CD4-positive, alpha-beta T cell treated with Interleukin-15 for 4 hours (primary cell): ENCODE measurements around the gene WBP1L.
"Not testable (repeated sequence)": the region's sequence is repeated elsewhere in the genome, so short reads cannot be mapped to it uniquely, and the experiment has no call there.

ENCODE experiments used
- DNase-seq: peaks from one replicate; pipeline ENCODE4 v3.0.0-alpha.2; 2020; ENCODE audit warnings: low spot score

The WBP1L gene

GRCh38 chr10:102811346-102811745, 67.6 kb downstream of the WBP1L start:
- no peak for DNase-seq

GRCh38 chr10:102812231-102812876, 68.6 kb downstream of the WBP1L start:
- DNase-seq: no peak

- no peak for DNase-seq
These were observed 69.3 kb downstream of the WBP1L start for GRCh38 chr10:102813017-102813541.

GRCh38 chr10:102813734-102814452, 70.1 kb downstream of the WBP1L start:
- DNase-seq: no peak

- DNase-seq: no peak
These were observed 70.7 kb downstream of the WBP1L start for GRCh38 chr10:102814453-102814871.

- DNase-seq: no peak
These were observed 71.3 kb downstream of the WBP1L start for GRCh38 chr10:102814873-102815661.

GRCh38 chr10:102815790-102816549, 72.2 kb downstream of the WBP1L start:
- DNase-seq: no peak

- DNase-seq: no peak
These were observed 73.4 kb downstream of the WBP1L start for GRCh38 chr10:102817175-102817574.

GRCh38 chr10:102819054-102819453, 75.3 kb downstream of the WBP1L start:
- peak; percentile 5 for DNase-seq

GRCh38 chr10:102820008-102820407, 76.3 kb downstream of the WBP1L start:
- DNase-seq: not testable (repeated sequence)

GRCh38 chr10:102822222-102822621, 78.5 kb downstream of the WBP1L start:
- DNase-seq: no peak

GRCh38 chr10:102824664-102825063, 80.9 kb downstream of the WBP1L start:
- DNase-seq: no peak

GRCh38 chr10:102826148-102826796, 82.5 kb downstream of the WBP1L start:
- no peak for DNase-seq

- no peak for DNase-seq
These were observed 83.8 kb downstream of the WBP1L start for GRCh38 chr10:102827597-102827975.

- DNase-seq: no peak
These were observed 87.7 kb downstream of the WBP1L start for GRCh38 chr10:102831322-102832071.

GRCh38 chr10:102832248-102832647, 88.5 kb downstream of the WBP1L start:
- no peak for DNase-seq

GRCh38 chr10:102832987-102833386, 89.2 kb downstream of the WBP1L start:
- DNase-seq: no peak

GRCh38 chr10:102834143-102834542, 90.4 kb downstream of the WBP1L start:
- DNase-seq: no peak

GRCh38 chr10:102835007-102835482, 91.3 kb downstream of the WBP1L start:
- DNase-seq: peak; percentile 72

GRCh38 chr10:102837230-102837721, 93.5 kb downstream of the WBP1L start, which contains the start of gene CYP17A1:
TSS of gene CYP17A1 (minus strand) at chr10:102837413. CDS start at chr10:102837361, 52 bp downstream.
- DNase-seq: no peak
